Ramos (cell line): ENCODE measurements around the gene TRPV5.
"Not testable (repeated sequence)": the region's sequence is repeated elsewhere in the genome, so short reads cannot be mapped to it uniquely, and the experiment has no call there.

ENCODE experiments used
- in situ Hi-C: fragments of 300-500 bp; cut with MboI; formaldehyde crosslinking; loops from one replicate; pipeline ENCODE4 v1.14.3; 2022; ENCODE audit warnings: low sequenced_read_pairs; ENCODE audit not compliant: unreplicated experiment

The TRPV5 gene

DNA sequence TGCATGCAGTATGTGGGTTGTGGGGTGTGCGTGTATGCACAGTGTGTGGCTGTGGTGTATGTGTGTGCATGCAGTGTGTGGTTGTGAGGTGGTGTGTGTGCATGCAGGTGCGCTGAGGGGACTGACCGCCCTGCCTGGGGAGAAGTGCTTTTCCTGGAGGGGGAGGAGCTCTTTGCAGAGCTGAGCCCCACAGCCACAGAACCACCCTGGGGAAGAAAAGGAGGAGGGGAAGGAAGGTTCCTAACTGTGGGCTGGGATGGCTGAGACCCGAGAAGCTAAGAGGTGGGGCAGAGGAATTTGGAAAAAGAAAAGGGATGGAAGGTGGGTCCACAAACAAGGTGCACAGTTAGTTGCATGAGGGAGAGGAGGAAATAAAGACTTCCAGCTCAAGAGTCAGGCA is at the start of gene TRPV5:
Gene TRPV5 (minus strand): TSS at position 123 of the 400 bp plus-strand sequence. CDS start 287 bp downstream, outside the sequence.
- in situ Hi-C loops, result no loop called here

DNA sequence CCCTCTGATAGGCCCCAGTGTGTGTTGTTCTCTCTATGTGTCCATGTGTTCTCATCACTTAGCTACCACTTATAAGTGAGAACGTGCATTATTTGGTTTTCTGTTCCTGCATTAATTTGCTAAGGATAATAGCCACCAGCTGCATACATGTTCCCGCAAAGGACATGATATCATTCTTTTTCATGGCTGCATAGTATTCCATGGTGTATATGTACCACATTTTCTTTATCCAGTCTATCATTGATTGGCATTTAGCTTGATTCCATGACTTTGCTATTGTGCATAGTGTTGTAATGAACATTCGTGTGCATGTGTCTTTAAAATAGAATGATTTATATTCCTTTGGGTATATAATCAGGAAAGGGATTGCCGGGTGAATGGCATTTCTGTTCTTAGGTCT is 44.9 kb upstream of the TRPV5 start:
- in situ Hi-C loops, result not testable (repeated sequence)

GRCh38 chr7:142974626-142975025 is 41.1 kb upstream of the TRPV5 start:
- in situ Hi-C loops, result no loop called here

DNA sequence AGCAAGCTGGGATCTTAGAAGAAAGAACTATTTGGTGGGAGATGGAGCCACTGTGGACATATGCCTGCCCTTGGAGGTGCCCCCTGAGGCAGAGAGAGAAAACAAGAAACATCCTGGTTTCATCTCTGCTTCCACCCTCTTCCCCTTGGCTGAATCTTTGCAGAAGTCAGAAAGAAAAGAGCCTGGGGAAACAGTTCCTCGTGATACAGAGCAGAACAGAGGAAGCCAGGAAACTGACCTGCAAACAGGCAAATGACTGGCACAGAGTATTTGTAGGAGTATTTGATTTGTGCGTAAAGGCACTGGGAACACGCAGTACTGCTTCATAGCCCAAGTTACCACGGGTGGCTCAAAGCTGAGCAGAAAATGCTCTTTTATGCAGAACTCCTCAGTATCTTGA is 35.6 kb upstream of the TRPV5 start:
- in situ Hi-C loops, result no loop called here

GRCh38 chr7:142968229-142968628 is 34.7 kb upstream of the TRPV5 start:
- in situ Hi-C loops, result no loop called here

DNA sequence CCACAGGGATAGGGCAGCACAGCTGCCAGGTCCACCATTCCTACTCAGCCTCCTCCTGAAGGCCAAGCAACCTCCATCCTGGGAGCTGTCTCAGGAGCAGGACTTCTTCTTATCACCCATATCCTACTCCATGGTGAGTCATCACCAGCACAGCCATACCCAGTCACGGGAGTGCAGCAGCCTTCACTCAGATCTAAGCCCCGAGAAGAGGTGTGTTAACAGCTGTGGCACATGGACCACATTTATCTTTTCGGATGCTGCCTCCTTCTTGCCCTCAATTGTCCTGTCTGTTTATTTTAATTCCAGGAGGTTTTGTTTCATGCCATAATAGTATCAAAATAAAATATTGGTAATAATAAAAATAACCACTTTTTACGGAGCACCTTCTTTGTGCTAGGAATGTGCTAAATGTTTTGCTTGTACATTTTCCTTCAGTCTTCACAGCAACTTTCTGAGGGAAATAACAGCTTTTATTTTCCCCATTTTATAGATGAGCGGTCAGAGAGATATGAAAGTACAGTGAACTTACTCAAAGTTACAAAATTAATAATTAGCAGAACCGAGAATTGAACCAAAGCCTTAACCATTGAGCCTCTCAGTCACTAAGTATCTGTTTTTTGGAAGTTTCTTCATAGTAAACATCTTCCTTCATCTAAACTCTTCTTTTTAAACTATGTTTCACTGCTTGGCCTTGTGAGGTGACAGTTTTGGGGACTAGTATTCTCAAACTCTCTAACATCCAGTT is 31.1 kb upstream of the TRPV5 start:
- in situ Hi-C loops, result no loop called here

DNA sequence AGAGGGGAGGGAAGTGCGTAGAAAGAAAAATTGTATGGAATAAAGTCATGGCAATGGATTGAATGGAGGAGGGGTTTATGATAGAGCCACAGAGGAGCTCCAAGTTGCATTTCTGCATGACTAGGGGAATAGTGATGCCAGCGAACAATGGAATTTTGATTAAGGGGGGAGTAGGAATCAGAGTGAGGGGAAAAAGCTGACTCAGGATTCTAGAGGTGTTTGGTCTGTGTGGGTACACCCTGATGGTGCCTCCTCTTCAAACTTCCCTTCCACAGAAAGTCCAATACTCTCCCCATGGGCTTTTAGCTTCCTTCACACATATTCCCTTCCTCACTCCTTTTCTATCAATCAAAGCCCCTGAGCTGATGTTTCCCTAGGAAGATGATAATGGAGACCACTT is 30.4 kb upstream of the TRPV5 start:
- in situ Hi-C loops, result no loop called here

DNA sequence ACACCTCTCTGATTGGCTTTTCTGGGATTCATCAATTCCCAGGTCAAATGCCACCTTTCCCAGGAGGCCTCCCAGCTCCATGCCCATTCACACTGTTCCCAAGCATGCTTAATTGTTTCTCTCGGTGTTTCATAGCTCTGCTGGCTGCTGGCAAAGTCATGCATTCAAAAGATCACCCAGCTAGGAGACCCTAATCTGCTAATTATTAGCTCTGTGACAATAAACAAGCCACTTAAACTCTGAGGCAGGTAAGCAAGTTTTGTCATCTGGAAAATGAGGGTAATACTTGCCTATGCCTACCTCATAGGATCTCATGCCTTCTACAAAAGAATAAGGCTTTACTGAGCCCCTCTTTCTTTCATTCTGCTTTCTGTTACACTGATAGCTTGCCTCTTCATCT is 29.4 kb upstream of the TRPV5 start:
- in situ Hi-C loops, result no loop called here

DNA sequence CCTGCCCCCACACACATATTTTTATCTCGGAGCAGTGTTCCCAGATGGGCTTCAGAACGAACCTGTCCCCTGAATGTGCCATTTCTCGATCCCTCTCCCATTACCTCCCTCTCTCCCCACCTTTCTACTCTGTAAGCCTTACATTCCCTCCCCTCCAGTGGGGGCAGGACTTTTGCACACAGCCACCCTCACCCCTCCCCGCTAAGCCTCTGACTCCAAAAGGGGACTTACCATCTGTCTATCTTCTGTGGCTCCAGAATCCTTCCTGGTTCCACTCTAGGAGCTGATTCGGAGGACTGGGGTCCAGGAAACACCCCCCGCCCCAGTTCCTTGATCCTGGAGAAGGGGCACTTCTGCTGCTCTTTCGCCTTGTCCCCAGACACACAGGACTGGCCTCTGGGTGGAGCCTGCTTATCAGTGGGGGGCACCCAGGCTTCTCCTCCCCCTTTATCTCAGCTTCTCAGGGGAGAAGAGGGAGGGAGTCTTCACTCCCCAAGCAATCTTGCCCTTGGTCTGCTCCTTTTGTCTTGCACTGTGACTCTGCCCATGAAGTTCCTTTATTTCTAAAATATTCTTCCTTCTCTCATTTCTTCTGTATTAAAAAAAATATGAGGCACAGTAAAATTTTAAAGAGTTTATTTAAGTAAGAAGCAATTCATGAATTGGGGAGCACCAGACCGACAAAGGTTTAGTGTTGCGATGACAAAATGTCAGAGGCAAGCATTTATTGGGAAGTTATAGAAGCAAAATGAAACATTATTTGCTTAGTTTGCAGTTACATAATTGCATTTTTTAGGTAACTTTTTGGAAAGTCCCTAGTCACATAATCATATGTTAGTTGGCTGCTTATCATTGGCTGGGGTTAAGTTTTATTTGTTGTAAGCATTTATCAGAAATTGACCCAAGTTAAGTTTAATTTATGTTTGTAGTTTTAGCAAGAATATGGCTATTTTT is 28.7 kb upstream of the TRPV5 start, which contains the start of gene KEL:
Gene KEL (minus strand): TSS at position 391 of the 954 bp plus-strand sequence. CDS start 157 bp downstream, at position 234.
- in situ Hi-C loops, result no loop called here

- in situ Hi-C loops, result no loop called here
Measured at GRCh38 chr7:142961595-142961972, 28.0 kb upstream of the TRPV5 start.

- in situ Hi-C loops, result no loop called here
Measured at GRCh38 chr7:142960955-142961512, 27.5 kb upstream of the TRPV5 start.

DNA sequence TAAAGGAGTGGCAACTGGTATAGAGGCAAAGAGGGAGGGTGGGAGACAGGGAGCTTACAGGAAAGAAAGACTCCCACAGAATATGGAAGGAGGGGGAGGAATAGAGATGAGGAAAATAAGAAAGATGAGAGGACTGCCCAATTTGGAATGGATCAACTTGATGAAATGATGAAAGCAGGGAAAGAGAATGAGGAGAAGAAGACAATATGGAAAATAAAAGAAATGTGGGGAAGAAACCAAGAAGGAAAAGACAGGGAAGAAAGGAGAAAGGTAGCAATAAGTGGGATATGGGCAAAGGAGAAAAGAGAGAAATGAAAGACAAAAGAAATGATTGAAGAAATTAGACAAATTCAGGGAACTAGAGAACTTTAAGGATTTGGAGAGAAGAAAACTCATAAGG is 25.7 kb upstream of the TRPV5 start:
- in situ Hi-C loops, result no loop called here

DNA sequence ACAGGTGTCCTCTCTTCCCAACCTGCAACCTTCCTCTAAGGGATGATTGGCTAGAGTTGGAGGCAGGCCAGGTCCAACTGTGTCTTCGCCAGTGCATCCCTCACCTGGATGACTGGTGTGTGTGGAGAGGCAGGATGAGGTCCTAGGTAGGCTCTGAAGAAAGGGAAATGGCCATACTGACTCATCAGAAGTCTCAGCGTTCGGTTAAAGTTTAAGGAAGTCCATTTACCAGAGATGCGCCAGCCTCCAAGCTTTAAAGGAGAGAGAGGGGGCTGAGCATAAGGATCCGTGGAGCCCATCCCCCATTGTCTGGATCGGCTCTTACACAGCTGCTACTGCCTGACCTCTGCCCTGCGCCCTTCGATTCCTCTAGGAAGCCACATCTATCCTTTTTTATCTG is 24.2 kb upstream of the TRPV5 start:
- in situ Hi-C loops, result no loop called here

DNA sequence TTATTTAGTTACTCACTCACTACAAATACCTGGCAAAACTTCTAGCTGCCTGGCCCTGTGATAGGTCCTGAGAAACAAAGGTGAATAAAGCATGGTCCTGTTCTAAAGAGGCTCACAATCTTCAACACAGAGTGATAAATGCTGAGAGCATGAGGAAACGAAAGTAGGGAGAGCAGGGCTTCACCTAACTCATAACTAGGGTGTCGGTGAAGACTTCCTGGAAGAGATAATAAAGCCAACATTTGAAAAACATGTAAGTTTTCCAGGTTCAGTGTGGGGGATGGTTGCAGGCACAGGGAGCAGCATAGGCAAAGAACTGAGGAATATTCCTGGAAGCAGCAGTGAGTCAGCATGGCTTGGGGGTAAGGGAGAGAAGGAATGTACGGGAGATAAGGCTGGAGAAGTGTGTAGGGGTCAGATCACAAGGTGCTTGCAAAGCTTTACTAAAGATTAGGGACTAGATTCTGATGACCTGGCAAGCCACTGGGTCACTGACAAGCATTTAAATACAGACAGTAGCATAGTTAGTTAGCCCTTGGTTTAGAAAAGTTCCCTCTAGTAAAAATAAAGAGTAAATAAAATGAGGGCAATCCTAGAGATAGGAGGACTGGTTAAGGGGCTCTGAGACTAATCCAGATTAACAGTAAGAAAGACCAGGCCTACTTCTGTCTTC is 23.5 kb upstream of the TRPV5 start:
- in situ Hi-C loops, result no loop called here

DNA sequence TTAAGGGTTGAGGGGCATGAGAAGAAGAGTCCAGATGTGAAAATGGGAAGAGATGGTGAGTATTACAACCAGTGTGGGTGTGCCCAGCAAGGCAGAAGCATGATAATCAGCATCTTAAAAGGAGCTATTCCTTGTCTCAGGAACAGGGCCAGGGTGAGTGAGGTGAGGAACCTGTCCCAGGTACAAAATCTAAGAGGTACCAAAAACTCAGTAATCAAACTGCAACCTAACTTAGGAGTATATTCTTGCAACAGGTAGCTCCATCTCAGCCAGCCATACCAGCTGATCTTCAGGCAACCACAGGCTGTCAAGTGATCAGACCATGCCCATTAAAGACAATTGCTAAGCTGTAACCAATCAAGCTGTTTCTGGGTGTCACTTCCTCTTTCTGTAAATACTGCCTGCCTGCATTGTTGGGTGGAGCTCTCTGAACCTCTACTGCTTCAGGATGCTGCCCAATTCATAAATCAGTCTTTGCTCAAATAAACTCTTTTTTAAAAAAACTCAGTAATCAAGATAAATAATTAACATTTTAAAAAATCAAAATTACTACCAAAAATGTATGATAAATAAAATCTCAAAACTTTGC is 21.2 kb upstream of the TRPV5 start:
- in situ Hi-C loops, result no loop called here

DNA sequence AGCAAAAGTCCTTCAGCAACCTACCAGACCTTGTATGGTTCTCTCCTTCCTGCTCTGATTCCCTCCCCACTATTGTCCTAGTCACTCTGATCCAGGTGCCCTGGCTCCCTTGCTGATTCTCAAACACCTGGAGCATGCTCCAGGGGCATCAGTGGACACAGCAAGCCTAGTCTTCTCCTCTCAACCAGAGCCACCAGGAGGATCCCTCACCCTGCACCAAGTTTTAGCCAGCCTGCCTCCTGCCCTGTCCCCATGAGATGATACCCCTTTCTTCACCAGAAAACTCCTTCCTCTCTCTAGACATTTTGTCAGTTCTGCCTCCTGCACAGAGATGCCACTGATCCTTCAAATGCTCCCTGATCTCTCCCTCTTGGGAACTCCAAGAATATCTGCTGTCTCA is 16.7 kb upstream of the TRPV5 start:
- in situ Hi-C loops, result no loop called here

DNA sequence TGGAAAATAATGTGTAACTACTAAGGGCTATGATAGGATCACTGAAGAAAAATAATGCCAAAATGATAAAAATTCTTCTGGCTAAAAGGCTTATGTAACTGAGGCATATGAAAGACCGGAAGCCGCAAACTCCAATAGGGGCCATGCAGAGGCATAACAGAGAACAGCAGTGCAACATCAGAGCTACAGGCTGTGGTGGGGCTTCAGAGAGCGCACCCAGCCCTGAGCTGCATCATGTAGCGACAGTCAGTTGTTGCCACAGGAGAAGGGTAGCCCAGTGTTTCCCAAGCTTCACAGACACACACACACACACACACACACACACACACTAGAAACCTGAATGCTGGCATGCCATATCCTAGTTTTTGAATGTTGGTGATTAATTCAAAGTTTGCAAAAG is 15.1 kb upstream of the TRPV5 start:
- in situ Hi-C loops, result no loop called here

- in situ Hi-C loops, result no loop called here
Measured at GRCh38 chr7:142945001-142945400, 11.5 kb upstream of the TRPV5 start.

DNA sequence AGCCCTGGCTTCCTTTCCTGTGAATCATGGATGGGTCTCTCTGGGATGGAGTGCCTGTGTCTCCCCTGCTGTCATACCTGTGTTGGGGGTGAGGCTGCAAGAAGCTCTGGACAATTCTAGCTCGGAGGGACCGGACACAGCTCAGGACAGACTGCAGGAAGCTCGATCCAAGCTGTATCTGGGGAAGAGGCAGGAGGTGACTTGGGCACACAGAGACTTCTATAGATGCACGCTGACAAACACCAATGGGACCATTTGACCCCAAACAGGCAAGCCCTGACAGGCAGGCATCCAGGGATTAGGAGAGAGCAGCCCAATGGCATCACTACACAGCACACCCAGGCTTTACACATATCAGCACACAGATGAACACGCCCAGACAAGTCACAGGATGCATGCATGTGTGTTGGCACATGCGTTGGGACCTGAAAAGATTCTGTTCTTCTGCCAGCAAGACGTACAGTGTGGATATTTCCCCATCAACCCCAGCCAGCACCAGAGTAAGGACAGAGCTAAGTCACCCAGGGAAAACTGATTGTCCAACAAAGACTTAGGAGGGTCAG is 10.2 kb upstream of the TRPV5 start:
- in situ Hi-C loops, result no loop called here

GRCh38 chr7:142942746-142943145 is 9.2 kb upstream of the TRPV5 start:
- in situ Hi-C loops, result no loop called here
